OCI-LY7 (cell line): Measurements from ENCODE around the gene EP300. TPM values are rescaled to one million over a fixed set of nuclear protein-coding genes. Genes with fewer than 3 reads are reported as not detected.

Experiments
- BruUV-seq: library from RNA; stranded (reverse); fragments of 400-500 nt; replicated peaks from 2 replicates; lab custom pipeline; 2021; lab: Mats Ljungman, UMichigan
- CTCF ChIA-PET: fragments of 300-600 bp; sonication (Branson Sonifier 250); formaldehyde crosslinking; loops from one replicate; lab custom pipeline; 2022; ENCODE audit warnings: antibody characterized with exemption; ENCODE audit not compliant: unreplicated experiment; lab: Charles Lee
- POLR2A ChIA-PET: fragments of 300-600 bp; sonication (Branson Sonifier 250); formaldehyde crosslinking; loops from one replicate; lab custom pipeline; 2022; ENCODE audit warnings: antibody characterized with exemption; lab: Charles Lee
- DNase-seq: peaks from one replicate; pipeline ENCODE4 v3.0.0-alpha.2; 2015; ENCODE audit warnings: low spot score
- H2AFZ ChIP-seq: fragments of 200-600 bp; sonication (generic), shearing (Covaris generic); 2 replicates; pipeline ENCODE4 v1.6.1; 2014; ENCODE audit warnings: mild to moderate bottlenecking, antibody characterized with exemption, low read length, moderate library complexity
- H3K27ac ChIP-seq: fragments of 200-600 bp; sonication (generic); 2 replicates; pipeline ENCODE4 v1.5.1; 2014; ENCODE audit warnings: mixed run types, low read depth, mild to moderate bottlenecking, moderate library complexity, low read length, inconsistent platforms; ENCODE audit not compliant: poor library complexity, severe bottlenecking
- H3K36me3 ChIP-seq: fragments of 200-600 bp; sonication (generic); 2 replicates; pipeline ENCODE4 v1.6.1; 2014; ENCODE audit warnings: mild to moderate bottlenecking, antibody characterized with exemption, low read length, moderate library complexity, mixed read lengths; ENCODE audit not compliant: insufficient read depth
- H3K4me1 ChIP-seq: fragments of 200-600 bp; sonication (generic); 2 replicates; pipeline ENCODE4 v1.5.1; 2014; ENCODE audit warnings: mild to moderate bottlenecking, low read length; ENCODE audit not compliant: insufficient read depth, poor library complexity, severe bottlenecking
- H3K4me2 ChIP-seq: fragments of 200-600 bp; sonication (generic); 2 replicates; pipeline ENCODE4 v1.6.1; 2014; ENCODE audit warnings: mild to moderate bottlenecking, low read length
- H3K4me3 ChIP-seq: fragments of 200-600 bp; sonication (generic); 2 replicates; pipeline ENCODE4 v1.5.1; 2014; ENCODE audit warnings: mild to moderate bottlenecking, low read depth, low read length; ENCODE audit not compliant: poor library complexity, severe bottlenecking
- H3K79me2 ChIP-seq: fragments of 200-600 bp; sonication (generic); 2 replicates; pipeline ENCODE4 v1.6.1; 2016; ENCODE audit warnings: low read depth, mild to moderate bottlenecking, low read length, moderate library complexity, mixed read lengths; ENCODE audit not compliant: insufficient read depth
- H3K9me2 ChIP-seq: fragments of 200-600 bp; sonication (generic); 2 replicates; pipeline ENCODE4 v1.6.1; 2016; ENCODE audit warnings: mild to moderate bottlenecking, low read length, mixed read lengths; ENCODE audit not compliant: insufficient read depth
- H3K9me3 ChIP-seq: fragments of 200-600 bp; sonication (generic); 2 replicates; pipeline ENCODE4 v1.6.1; 2014; ENCODE audit warnings: mild to moderate bottlenecking, mixed run types, low read length, mixed read lengths
- H4K20me1 ChIP-seq: fragments of 200-600 bp; sonication (generic); 2 replicates; pipeline ENCODE4 v1.6.1; 2014; ENCODE audit warnings: mild to moderate bottlenecking, antibody characterized with exemption, low read length, moderate library complexity, mixed read lengths; ENCODE audit not compliant: insufficient read depth
- CTCF ChIP-seq: fragments of 200-600 bp; sonication (generic); conservative IDR thresholded peaks from 2 replicates; pipeline ENCODE4 v1.5.1; 2014; ENCODE audit warnings: mild to moderate bottlenecking, antibody characterized with exemption, low read length, moderate library complexity, mixed read lengths
- EZH2phosphoT487 ChIP-seq: fragments of 200-600 bp; sonication (generic); IDR thresholded peaks from 2 replicates; pipeline ENCODE4 v1.6.1; 2018; ENCODE audit warnings: low read depth, borderline replicate concordance, mild to moderate bottlenecking, mixed run types, antibody characterized with exemption, low read length, moderate library complexity, mixed read lengths
- intact Hi-C: fragments of 100-400 bp; cut with micrococcal nuclease; formaldehyde crosslinking; loops from one replicate; pipeline ENCODE4 v1.10.0; 2022; ENCODE audit not compliant: unreplicated experiment
- total RNA-seq, 2 experiments: library from RNA; depleted of rRNA in 1 of 2; stranded (reverse); fragments of >200 nt in 1 of 2; shearing (Covaris generic) in 1 of 2; gene quantifications; 2 replicates each; pipeline ENCODE4 v1.2.3, GENCODE V29; 2014 to 2022

EP300 gene
- total RNA-seq, 2 experiments from 2014 or later: 46.2 to 108 TPM

- peak; percentile 63 for DNase-seq
- H3K4me3 ChIP-seq: peak overlapping the region; percentile 85
- intact Hi-C loops: loop anchor here (5.0 to 10.0 kb wide), 3 partner anchors 113 to 351 kb away; partner anchors contain the start of genes L3MBTL2, ST13, TOB2 and XPNPEP3
- peak overlapping the region; percentile 95 for H3K27ac ChIP-seq
- no peaks in the 10 kb centered on the region for H3K9me3 ChIP-seq
- POLR2A ChIA-PET: interaction anchor here (0.8 to 2.0 kb wide), 2 partner anchors 9 to 25 kb away, joined by 3 to 12 read pairs; no protein-coding TSS in a partner anchor
- H2AFZ ChIP-seq: no peak overlapping the region
- CTCF ChIA-PET: no interaction called here
- H3K79me2 ChIP-seq: peaks cover 74% of the 10 kb centered on the region
- TF ChIP-seq EZH2phosphoT487 (no peak), CTCF (no peak)
- H3K4me1 ChIP-seq: peaks cover 28% of the 10 kb centered on the region
- H3K9me2 ChIP-seq: no peaks in the 10 kb centered on the region
- peak overlapping the region; percentile 89 for H3K4me2 ChIP-seq
- peaks cover 49% of the 10 kb centered on the region for H3K36me3 ChIP-seq
- BruUV-seq: no TSS peak
- peaks cover 41% of the 10 kb centered on the region for H4K20me1 ChIP-seq
These were observed 1.7 kb downstream of the EP300 start for GRCh38 chr22:41094041-41094593.

- CTCF ChIA-PET: no interaction called here
These were observed 4.0 kb downstream of the EP300 start for GRCh38 chr22:41096391-41096790.

More at GRCh38 chr22:41096391-41096790, 4.0 kb downstream of the EP300 start:
- BruUV-seq: no TSS peak
- Histone ChIP-seq H3K36me3 (peaks cover 66% of the 10 kb centered on the region), H2AFZ (no peak overlapping the region), H3K27ac (no peak overlapping the region), H3K9me2 (no peaks in the 10 kb centered on the region), H3K4me2 (peak overlapping the region; percentile 89), H4K20me1 (peaks cover 45% of the 10 kb centered on the region), H3K9me3 (no peaks in the 10 kb centered on the region), H3K4me3 (peak overlapping the region; percentile 85), H3K4me1 (peaks cover 32% of the 10 kb centered on the region), H3K79me2 (peaks cover 91% of the 10 kb centered on the region)
- intact Hi-C loops: loop anchor here (10.0 kb wide), 1 partner anchor 348 kb away; the partner anchor contains the start of gene TOB2
- no peak for TF ChIP-seq CTCF
- TF ChIP-seq EZH2phosphoT487: no peak
- POLR2A ChIA-PET: interaction anchor here (0.7 to 0.8 kb wide), 2 partner anchors 26 to 145 kb away, joined by 3 to 5 read pairs; partner anchors contain the start of gene RBX1
- DNase-seq: no peak
